GM21737 (cell line): ENCODE measurements around the gene CFAP100.

Experiments used
- ATAC-seq: cut with Tn5 transposase; IDR thresholded peaks from one replicate; pipeline ENCODE4 v1.9.1; 2021; ENCODE audit warnings: mild to moderate bottlenecking, moderate library complexity; ENCODE audit not compliant: unreplicated experiment

The CFAP100 gene

DNA sequence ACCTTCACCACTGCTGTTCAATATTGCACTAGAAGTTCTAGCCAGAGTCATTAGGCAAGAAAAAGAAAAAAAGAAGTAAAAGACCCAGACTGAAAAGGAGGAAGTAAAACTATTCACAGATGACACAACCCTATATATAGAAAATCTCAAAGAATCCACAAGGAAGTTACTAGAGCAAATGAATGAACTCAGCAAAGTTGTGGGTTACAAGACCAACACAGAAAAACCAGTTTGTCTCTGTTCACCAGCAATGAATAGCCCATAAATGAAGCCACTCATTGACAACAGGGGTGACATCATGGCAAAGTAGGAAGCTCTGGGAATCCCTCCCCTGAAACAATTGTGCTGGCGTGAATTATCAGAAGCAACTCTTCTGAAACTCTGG lies 4.6 kb downstream of the CFAP100 start:
- ATAC-seq: no peak

DNA sequence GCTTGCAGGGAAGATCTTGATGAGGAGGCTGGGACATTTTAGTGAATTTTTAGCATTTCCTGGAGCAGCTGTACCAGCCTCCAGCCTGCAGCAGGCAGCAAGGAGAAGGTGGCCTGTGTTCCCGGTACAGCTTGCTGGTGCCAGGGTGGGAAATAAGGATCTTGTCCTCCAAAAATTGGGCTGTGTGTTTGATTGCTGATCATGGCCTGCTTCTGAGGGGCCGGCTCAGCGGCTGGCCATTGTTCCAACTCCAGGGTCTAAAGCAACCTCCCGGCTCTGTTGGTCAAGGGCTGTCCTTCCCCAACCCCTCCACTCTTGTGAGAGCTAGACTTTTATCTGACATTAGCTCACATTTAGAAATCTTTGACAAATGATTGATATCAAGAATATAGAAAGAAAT lies 5.0 kb downstream of the CFAP100 start:
- ATAC-seq: no peak

DNA sequence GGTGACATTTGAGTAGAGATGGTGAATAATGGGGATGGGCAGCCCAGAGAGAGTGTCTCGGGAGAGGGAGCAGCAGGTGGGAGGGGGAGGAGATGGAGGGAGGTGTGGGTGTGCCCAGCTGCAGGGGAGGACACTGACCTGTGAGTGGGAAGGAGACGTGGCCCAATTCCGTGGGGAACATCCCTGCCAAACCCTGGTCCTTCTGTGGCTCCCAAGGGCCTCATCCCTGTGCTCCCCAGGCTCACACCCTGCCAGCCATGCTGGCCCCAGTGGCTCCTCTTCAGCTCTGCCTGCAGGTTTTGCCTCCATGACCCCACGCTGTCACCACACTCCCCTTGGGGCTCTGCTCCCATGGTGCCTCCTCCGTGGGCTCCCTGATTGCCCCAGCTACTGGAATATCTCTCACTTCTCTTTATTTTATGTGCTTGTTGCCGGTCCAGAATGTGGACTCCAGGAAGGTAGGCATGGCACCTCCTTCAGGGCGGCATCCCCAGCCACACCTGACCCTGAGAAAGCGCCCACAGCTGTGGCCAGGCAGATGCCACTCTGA lies 7.0 kb downstream of the CFAP100 start:
- no peak for ATAC-seq

DNA sequence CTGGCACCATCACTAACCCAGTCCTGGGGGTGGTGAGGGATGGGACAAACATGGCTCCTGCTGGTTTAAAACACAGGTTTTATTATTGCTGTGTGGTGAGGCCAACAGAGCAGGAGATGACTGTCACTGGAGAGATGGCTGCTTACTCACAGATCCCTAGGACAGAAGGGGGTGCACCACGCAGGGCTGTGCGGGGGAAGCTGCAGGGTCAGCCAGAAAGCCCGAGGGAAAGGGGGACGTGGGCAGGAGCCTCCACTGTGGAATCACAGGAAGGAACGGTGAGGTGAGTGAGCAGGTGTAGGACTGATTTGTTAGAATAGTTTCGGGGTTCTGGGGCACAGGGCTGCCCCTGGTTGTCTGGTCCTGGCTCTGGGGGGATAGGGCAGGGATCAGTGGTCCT lies 7.5 kb downstream of the CFAP100 start:
- no peak for ATAC-seq

DNA sequence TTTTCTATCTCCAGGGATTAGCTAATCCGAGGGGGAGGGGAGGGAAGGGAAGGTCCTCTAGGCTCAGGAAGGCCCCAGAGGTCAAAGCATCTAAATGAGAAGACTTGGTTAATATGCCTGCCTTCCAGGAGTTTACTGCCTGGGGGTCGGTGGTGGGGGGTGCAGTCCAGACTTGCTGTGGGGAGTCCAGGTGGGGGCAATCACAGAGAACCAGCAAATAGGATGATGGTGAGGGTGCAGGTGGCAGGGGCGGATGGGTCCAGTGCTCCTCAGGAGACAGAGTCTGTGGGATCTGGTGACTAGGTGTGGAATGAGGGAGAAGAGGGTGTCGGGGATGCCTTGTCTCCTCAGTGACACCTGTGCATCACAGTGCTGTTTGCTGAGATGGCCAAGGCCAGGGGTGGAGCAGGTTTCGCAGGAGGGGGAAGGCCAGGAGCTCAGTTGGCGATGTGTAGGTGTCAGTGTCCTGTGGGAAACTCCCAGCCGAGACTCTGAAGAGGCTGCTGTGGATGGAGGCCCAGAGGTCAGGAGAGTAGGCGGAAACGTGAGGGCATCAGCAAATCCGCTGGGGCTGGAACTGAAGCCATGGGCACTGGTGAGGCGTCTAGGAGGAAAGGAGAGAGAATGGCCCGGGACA lies 8.1 kb downstream of the CFAP100 start:
- no peak for ATAC-seq

DNA sequence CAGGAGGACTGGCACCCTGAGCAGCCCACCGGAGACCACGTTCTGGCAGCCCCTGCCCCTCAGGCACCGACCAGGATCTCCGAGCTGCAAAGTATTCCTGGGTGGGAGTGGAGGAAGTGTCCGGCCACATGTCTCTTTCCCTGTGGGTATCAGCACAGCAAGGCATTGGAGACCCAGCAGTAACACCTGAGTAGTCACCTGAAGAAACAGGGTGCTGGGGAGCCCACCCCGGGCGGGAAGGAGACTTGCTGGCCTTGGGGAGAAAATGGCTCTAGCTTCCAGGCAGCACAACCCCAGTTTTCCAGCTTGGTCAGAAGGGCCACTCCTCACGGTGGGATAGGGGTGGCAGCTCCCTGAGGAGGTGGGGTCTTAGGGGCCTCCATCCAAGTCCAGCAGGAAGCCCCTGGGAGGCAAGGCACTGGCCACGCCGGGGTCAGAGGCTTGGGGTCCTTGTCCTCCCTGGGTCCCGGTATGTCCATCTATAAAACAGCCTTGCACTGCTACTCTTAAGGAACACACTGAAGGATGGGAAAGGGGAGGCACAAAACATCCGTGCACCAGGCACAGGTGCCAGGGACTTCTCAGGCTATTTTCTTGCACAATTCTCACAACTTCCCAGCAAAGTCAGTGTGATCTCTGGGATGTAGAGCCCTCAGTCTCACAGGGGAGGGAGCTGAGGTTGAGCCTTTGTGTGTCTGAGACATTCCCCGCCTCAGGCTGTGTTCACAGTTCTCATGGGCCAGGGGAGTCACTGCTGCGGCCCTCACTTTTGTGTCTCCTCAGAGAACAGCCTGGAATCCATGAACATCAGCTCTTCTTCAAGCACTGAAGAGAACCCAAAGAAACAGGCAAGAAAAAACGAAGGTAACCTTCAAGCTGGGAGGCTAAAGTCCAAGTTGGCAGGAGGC lies 11.9 kb downstream of the CFAP100 start:
- no peak for ATAC-seq

DNA sequence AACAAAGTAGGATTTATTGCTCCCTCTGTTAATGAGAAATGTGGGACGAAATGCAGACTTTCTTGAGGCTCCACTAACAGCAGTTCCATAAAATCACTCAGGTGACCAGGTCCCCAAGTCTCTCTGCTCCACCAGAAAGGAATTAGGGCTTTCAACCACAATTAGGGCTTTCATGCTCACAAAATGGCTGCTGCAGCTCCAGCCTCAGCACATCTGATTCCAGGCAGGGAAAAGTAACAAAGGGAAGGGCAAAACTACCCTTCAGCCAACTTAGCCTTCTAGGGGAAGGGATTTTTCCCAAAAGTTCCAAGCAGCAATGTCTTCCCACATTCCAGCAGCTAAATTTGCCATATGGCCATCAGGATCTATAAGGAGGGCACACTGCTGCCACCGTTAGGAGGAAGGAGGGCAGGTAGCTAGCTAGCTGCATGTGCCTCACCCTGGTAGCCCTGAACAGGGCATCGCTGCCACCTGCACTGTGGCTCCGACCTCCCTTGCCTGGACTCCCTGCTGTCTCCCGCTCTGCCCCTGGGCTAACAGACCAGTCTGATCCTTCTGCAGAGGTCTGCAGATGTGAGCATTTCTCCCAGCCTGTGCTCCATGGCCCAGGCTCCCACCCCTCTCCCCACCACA lies 12.8 kb downstream of the CFAP100 start:
- no peak for ATAC-seq

DNA sequence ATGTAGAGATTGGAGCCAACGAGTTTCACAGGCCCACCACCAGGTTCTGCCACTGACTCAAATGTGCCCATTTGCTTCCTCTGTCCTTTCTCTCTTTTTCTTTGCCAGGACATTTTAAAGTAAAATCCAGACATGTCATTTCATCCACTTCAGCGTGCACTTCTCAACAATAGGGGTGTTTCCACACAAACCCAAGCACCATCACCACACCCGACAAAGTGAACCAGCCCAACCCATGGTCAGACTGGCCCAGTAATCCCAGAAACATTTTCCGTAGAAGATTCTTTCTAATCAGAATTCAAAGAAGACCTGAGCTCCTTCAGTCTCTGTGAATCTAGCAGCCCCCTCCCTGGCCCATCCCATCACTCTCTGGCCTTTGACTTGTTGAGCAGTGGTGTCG lies 13.4 kb downstream of the CFAP100 start:
- no peak for ATAC-seq

DNA sequence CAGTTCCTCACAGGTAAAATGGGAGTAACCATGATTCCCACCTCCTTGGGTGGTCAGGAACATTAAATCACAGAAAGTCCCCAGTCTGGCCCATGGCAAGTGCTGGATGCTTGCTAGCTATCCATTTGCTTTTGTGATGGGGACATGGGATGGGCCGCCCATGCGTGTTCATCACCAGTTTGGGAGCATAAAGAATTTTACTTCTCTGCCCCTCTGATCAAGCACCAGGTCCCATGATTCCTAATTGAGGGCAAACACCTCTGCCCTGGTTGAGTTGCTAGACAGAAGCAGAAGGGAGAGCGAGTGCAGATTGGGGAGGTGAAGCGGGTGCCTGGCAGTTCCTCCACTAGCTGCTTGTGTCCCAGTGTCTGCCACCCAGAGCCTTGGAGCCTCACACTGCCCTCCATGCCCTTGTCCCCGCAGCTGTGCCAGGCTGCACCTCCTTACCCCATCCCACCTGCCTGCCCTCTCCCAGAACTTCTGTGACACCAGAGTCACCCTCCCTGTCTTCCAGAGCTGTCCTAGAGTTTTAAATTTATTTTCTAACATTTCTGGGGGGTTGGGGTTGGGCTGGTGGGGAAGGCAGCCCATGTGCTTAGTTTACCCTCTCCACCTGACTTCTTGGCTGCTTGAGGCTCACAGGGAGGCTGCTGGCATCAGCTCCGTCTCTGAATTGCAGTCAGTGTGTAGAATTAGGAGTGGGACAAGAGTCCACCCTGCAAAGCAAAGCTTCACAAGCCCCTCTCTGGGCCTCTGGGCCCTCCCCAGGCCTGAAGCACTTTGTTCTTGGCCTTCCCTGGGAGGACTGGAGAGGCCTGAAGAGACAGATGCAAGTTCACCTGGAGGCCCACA lies 18.4 kb downstream of the CFAP100 start:
- ATAC-seq: no peak

DNA sequence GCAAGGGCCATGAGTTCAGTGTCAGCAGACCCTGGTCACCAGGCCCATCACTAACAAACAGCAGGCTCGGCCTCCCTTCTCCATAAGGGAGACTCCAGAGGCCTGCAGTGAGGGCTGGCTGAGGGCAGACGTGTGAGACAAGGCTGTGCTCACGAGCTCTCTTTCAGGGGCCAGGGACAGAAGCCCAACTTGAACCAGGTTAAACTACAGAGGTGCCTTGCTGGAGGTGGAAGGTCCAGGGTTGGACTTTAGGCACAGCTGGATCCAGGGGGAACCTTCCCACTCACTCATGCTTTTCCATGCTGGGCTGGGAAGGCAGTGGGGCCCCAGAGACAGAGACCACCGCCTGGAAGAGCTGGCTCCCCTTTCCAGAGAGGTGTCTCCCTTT lies 19.0 kb downstream of the CFAP100 start:
- ATAC-seq: no peak

DNA sequence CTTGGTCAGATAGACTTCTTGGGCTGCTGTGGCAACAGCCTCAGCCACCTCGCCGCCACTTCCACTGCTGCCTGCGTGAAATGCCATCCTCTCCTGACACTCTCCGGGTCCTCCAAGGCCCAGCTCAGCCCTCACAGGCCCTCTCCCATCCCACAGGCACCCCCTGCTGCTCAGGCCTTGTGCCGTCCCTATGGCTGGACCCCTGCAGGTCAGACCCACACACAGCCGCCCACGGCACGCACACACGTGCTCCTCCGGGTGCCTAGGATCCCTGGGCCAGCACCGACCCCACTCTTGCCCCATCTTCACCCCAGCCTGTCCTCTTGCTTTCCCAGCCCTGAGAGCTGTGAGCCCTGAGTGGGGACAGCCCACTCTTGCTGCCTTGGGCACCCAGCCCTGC lies 19.7 kb downstream of the CFAP100 start:
- ATAC-seq: no peak

DNA sequence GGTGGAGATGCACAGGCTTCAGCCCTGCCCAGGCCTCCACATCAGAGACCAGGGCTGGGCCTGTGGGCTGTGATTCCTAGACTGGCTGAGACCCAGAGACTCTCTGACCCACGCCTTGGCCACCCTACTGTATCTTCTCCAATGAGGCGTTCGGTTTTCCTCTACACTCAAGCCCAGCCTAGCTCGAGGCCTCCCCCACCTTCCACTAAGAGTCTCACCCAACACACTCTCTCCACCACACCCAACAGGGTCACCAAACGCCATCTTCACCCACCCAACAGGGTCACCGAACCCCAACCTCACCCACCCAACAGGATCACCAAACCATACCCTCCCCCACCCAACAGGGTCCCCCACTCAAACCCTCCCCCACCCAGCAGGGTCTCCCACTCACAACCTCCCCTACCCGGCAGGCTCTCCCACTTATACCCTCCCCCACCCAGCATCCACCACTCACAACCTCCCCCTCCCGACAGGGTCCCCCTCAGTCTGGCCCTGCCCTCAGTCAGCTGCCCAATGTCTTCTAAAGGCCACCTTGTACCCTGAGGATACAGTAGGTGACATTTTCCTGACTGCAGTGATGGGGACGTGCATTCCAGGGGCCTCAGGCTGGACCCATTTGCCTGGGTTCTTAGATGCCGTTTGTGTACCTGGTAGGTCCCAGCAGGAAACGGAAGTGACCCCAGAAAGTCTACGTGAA lies 20.4 kb downstream of the CFAP100 start:
- ATAC-seq: no peak

DNA sequence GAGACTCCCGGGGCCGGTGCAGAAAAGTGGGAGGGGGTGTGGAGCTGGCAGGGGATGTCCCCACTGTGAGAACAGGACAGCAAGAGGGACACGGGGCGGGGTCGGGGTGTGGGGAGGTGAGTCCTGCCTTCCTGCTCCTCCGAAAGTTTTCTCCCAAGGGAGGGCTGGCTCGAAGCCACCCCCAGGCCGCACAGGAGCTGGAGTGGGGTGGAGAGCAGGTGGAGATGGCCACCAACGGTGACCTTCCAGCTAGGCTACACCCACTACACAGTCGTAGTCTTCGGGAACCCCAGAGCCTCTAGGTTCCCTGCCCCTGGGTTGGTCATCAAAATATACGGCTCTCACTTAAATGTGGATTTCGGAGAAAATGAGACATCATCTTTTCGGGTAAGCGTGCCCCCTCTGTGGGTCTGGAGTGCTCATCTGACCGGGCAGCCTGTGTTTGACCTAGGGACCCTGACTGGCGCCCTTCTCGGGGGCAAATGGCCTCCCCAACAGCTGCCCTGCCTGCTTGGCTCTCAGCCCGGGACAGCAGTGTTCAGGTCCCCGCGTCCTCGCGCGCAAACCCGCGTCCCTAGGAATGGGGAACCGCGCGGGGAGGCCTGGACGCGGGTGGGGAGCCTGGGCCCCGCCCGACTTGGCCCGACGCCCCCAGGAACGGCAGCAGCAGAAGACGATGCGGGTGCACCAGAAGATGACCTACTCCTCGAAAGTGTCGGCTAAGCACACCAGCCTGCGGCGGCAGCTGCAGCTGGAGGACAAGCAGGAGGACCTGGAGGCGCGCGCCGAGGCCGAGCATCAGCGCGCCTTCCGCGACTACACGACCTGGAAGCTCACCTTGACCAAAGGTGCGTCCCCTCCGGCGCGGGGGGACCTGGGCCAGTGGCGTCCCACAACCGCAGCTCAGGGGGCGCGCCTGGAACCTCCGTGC lies 21.2 kb downstream of the CFAP100 start:
- ATAC-seq: no peak

DNA sequence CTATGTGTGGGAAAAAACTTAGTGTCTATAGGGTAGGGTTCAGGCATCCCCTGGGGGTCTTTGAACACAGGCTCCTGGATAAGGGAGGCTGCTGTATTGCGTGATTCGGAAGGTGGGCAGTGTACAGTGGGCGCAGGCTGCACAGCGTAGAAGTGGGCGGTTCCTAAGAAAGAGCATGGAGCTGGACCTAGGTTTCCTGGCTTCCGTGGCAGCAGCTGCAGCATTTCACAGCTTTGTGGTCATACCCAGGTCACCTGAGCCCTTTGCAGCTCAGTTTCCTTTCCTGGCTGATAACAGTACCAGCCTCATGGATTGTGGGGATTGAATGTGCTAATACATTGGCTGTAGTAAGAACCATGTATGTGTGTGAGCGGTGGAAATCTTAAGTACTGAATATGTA lies 22.2 kb downstream of the CFAP100 start:
- no peak for ATAC-seq

DNA sequence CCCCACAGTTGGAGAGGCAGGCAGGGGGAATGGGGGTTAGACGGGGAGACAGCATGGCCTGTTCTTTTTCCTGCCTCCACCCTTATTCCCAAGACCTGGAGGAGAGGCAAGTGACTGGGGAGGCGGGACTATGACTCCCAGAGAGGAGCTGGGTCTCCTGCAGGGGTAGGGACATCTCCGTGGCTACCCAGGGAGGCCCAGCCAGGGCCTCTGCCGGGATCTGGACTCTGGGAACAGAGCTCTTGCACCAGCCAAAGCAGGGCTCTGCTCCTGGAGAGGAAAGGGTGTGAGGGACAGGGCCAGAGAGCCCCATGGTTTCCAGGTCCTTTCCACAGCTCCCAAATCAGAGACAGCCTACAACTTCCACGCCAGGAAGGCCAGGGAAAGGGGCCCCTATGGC lies 22.8 kb downstream of the CFAP100 start:
- no peak for ATAC-seq

DNA sequence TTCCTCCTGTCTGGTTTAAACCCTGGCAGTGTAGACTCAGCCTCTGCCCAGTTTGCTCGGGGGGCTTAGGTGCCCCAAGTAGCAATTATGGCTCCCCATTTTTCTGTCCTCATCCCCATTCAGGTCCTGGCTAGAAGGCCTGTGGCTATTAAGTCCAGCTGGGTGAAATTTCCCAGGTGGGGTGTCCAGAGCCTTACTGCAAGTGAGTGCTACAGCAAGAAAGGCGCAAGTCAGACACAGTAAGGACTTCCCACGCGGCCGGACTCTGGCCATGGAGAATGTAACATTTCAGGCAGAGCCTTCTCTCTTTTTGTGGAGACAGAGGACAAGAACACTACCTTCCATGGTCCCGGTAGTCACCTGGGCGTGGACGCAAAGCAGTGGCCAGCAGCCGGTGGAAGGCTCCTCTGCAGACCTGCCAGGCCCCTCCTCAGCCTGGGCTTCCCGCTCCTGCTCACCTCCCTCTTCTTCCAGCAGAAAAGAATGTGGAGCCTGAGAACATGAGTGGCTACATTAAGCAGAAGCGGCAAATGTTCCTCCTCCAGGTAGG lies 23.3 kb downstream of the CFAP100 start:
- ATAC-seq: no peak

DNA sequence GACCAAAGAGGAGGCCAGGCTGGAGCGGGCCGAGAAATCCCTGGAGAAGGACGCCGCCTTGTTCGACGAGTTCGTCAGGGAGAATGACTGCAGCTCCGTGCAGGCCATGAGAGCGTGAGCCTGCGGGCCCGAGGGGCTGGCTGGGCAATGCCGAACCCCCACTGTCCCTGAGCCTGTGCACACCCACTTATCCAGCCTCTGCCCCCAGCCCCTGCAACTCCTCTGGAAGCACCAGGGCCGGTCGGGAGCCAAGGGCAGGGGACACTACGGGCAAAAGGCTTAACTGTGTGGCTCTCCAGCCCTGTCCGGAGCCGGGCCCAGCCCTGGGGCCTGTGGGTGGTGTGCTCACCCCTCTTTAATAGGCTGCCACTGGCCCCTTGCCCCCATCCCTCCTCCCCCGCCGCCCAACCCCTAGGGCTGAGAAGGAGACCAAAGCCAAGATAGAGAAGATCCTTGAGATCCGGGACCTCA lies 24.0 kb downstream of the CFAP100 start:
- no peak for ATAC-seq

DNA sequence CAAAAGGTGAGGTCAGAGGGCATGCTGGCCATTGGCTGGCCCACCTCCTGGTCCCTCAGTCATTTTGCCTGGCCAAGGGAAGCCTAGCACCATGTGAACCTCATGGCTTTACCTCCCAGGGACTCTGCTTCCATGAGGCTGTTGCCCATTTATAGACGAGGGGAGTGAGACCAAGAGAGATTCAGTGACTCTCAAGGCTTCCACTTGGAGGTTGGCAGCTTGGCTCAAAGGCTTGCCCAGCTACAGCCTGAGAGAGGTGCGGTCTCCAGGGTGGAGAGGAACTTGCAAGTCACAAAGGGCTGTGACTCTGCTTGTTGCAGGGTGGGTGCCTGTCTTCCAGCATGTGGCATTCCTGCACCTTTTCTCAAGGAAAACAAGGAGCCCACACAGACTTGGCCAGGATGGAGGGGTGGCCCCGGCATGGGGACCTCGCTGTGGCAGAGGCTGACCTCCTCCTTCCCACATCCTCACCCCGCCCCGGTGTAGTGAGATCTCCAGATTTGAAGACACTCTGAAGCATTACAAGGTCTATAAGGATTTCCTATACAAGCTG lies 24.5 kb downstream of the CFAP100 start:
- ATAC-seq: no peak
